Measurements from ENCODE around the gene HOXC9.

GRCh38 chr12:53991077-53991460, 8.9 kb upstream of the HOXC9 start:
- no peak for TF ChIP-seq POLR2A (IDR thresholded peaks at IDR 0.05)
- no peak for TF ChIP-seq POLR2AphosphoS5 (IDR thresholded peaks at IDR 0.05)
